Liver (tissue), 3 donors: Measurements from ENCODE around the gene KCNJ14.

ENCODE experiments used
- ATF3 ChIP-seq: IDR thresholded peaks from 2 replicates; pipeline ENCODE4 v1.6.1; 2016; ENCODE audit warnings: antibody characterized with exemption
- CTCF ChIP-seq: fragments of 150-350 bp; IDR thresholded peaks from 2 replicates; pipeline ENCODE4 v1.5.1; 2017; ENCODE audit warnings: improper control_type of control experiment, low read depth, low read length; ENCODE audit not compliant: missing input control
- EGR1 ChIP-seq, 2 donors: IDR thresholded peaks; 2 replicates each; pipeline ENCODE4 v1.6.1; 2016 to 2018; ENCODE audit warnings: antibody characterized with exemption in 2 of 2, low read depth in 2 of 2
- JUND ChIP-seq, 2 donors: IDR thresholded peaks; 2 replicates each; pipeline ENCODE4 v1.6.1; 2016; ENCODE audit warnings: antibody characterized with exemption in 2 of 2
- donor health status: healthy.
- donor health status: healthy.

- TF ChIP-seq EGR1 (IDR thresholded peaks at IDR 0.05; ENCODE audit: low read depth in 2 of 2) (no peak), JUND (IDR thresholded peaks at IDR 0.05) (no peak), CTCF (no peak), ATF3 (no peak)
Observed at GRCh38 chr19:48445606-48446481, 9.5 kb upstream of the KCNJ14 start, which contains the start of gene GRWD1.
